HG03558 (cell line): ENCODE measurements around the gene CD248.

Experiments used
- ATAC-seq: cut with Tn5 transposase; IDR thresholded peaks from one replicate; pipeline ENCODE4 v1.9.1; 2021; ENCODE audit warnings: moderate number of reproducible peaks; ENCODE audit not compliant: unreplicated experiment; ENCODE audit errors: extremely low read depth

Gene CD248

GRCh38 chr11:66291706-66292542 is 24.9 kb downstream of the CD248 start, which contains the start of gene TMEM151A:
Gene TMEM151A (plus strand): TSS chr11:66291894. CDS start chr11:66292014, 120 bp downstream.
- no peak for ATAC-seq

- ATAC-seq = no peak
Observed at GRCh38 chr11:66291303-66291705, 25.5 kb downstream of the CD248 start.

GRCh38 chr11:66290330-66290621 is 26.6 kb downstream of the CD248 start:
- no peak for ATAC-seq

- no peak for ATAC-seq
Observed at GRCh38 chr11:66289548-66290329, 27.1 kb downstream of the CD248 start.

- ATAC-seq = peak; percentile 83
Observed at GRCh38 chr11:66288671-66289547, 27.9 kb downstream of the CD248 start, which contains the start of gene YIF1A. Gene YIF1A (minus strand): TSS chr11:66289143. CDS start chr11:66288985, 158 bp downstream.

- ATAC-seq = no peak
Observed at GRCh38 chr11:66287889-66288670, 28.8 kb downstream of the CD248 start.

GRCh38 chr11:66287211-66287888 is 29.5 kb downstream of the CD248 start:
- no peak for ATAC-seq

GRCh38 chr11:66286699-66287098 is 30.1 kb downstream of the CD248 start:
- no peak for ATAC-seq

GRCh38 chr11:66285250-66285947 is 31.4 kb downstream of the CD248 start:
- no peak for ATAC-seq

GRCh38 chr11:66284526-66285078 is 32.2 kb downstream of the CD248 start:
- ATAC-seq = no peak

GRCh38 chr11:66283461-66284105 is 33.3 kb downstream of the CD248 start:
- ATAC-seq = no peak

GRCh38 chr11:66282468-66283455 is 34.1 kb downstream of the CD248 start:
- ATAC-seq = peak; percentile 61

GRCh38 chr11:66281776-66282467 is 34.9 kb downstream of the CD248 start:
- no peak for ATAC-seq

- ATAC-seq = no peak
Observed at GRCh38 chr11:66281001-66281400, 35.8 kb downstream of the CD248 start.

- no peak for ATAC-seq
Observed at GRCh38 chr11:66280428-66280827, 36.4 kb downstream of the CD248 start.
